PFSK-1 (cell line): ENCODE results near the gene ERBB2.

Source experiments
- FOXP2 ChIP-seq: optimal IDR thresholded peaks from 2 replicates; pipeline ENCODE3; 2011; ENCODE audit warnings: borderline replicate concordance, control low read depth, inconsistent platforms; ENCODE audit not compliant: insufficient read depth; ENCODE audit errors: extremely low read length, extremely low read depth
- POLR2AphosphoS5 ChIP-seq: IDR thresholded peaks from 2 replicates; pipeline ENCODE4 v1.6.1; 2012; ENCODE audit warnings: low read depth, mild to moderate bottlenecking, control low read depth, low read length, moderate library complexity
- REST ChIP-seq, 2 experiments: IDR thresholded peaks; 2 replicates each; pipeline versions ENCODE4 v1.6.1 to v1.8.0; 2011 to 2012; ENCODE audit warnings: low read depth in 2 of 2, low read length in 2 of 2, control low read depth in 1 of 2, inconsistent platforms in 1 of 2, mild to moderate bottlenecking in 1 of 2, moderate library complexity in 1 of 2; ENCODE audit not compliant: insufficient read depth in 1 of 2
- SIN3A ChIP-seq: IDR thresholded peaks from 2 replicates; pipeline ENCODE4 v1.6.1; 2012; ENCODE audit warnings: mild to moderate bottlenecking, low read length, moderate library complexity, borderline replicate concordance; ENCODE audit not compliant: insufficient read depth
- TAF1 ChIP-seq: IDR thresholded peaks from 2 replicates; pipeline ENCODE4 v1.6.1; 2012; ENCODE audit warnings: low read length, control low read depth, borderline replicate concordance; ENCODE audit not compliant: insufficient read depth

The ERBB2 gene

GRCh38 chr17:39687101-39687545 lies 12.7 kb upstream of the ERBB2 start:
- TF ChIP-seq POLR2AphosphoS5 (no peak), FOXP2 (no peak), TAF1 (no peak), REST (IDR thresholded peaks at IDR 0.05; ENCODE audit: insufficient read depth in 1 of 2, low read depth in 2 of 2, low read length in 2 of 2) (no peak), SIN3A (no peak)

- TF ChIP-seq TAF1 (peak; percentile 67; the same call in 1 of the 2 replicates), POLR2AphosphoS5 (peak; percentile 83), REST (IDR thresholded peaks at IDR 0.05; ENCODE audit: insufficient read depth in 1 of 2, low read depth in 2 of 2, low read length in 2 of 2) (0 out of 4 replicates have a peak, but pooled peaks of 1 of the 2 experiments have one; percentile 31), FOXP2 (peak; percentile 53), SIN3A (no peak)
These were observed 12.1 kb upstream of the ERBB2 start, which contains the start of gene PGAP3 for GRCh38 chr17:39687546-39688474. Gene PGAP3 (minus strand): TSS chr17:39688057. CDS start chr17:39688014, 43 bp downstream.

GRCh38 chr17:39688475-39688835 lies 11.4 kb upstream of the ERBB2 start:
- TF ChIP-seq TAF1 (no peak), FOXP2 (no peak), SIN3A (no peak), REST (IDR thresholded peaks at IDR 0.05; ENCODE audit: insufficient read depth in 1 of 2, low read depth in 2 of 2, low read length in 2 of 2) (no peak), POLR2AphosphoS5 (no peak)

GRCh38 chr17:39688945-39689344 lies 10.9 kb upstream of the ERBB2 start:
- TF ChIP-seq REST (IDR thresholded peaks at IDR 0.05; ENCODE audit: insufficient read depth in 1 of 2, low read depth in 2 of 2, low read length in 2 of 2) = no peak
- no peak for TF ChIP-seq POLR2AphosphoS5
- no peak for TF ChIP-seq SIN3A
- TF ChIP-seq TAF1 = no peak
- TF ChIP-seq FOXP2 = no peak

- TF ChIP-seq SIN3A (no peak), TAF1 (no peak), POLR2AphosphoS5 (no peak), FOXP2 (no peak), REST (IDR thresholded peaks at IDR 0.05; ENCODE audit: insufficient read depth in 1 of 2, low read depth in 2 of 2, low read length in 2 of 2) (no peak)
These were observed 5.3 kb upstream of the ERBB2 start for GRCh38 chr17:39694593-39694992.
